OCI-LY7 (cell line): Measurements from ENCODE around the gene PRELP. TPM values are rescaled to one million over a fixed set of nuclear protein-coding genes. Genes with fewer than 3 reads are reported as not detected.

Experiments used
- BruUV-seq: library from RNA; stranded (reverse); fragments of 400-500 nt; replicated peaks from 2 replicates; lab custom pipeline; 2021; lab: Mats Ljungman, UMichigan
- CTCF ChIA-PET: fragments of 300-600 bp; sonication (Branson Sonifier 250); formaldehyde crosslinking; loops from one replicate; lab custom pipeline; 2022; ENCODE audit warnings: antibody characterized with exemption; ENCODE audit not compliant: unreplicated experiment; lab: Charles Lee
- POLR2A ChIA-PET: fragments of 300-600 bp; sonication (Branson Sonifier 250); formaldehyde crosslinking; loops from one replicate; lab custom pipeline; 2022; ENCODE audit warnings: antibody characterized with exemption; lab: Charles Lee
- DNase-seq: peaks from one replicate; pipeline ENCODE4 v3.0.0-alpha.2; 2015; ENCODE audit warnings: low spot score
- H2AFZ ChIP-seq: fragments of 200-600 bp; sonication (generic), shearing (Covaris generic); 2 replicates; pipeline ENCODE4 v1.6.1; 2014; ENCODE audit warnings: mild to moderate bottlenecking, antibody characterized with exemption, low read length, moderate library complexity
- H3K27ac ChIP-seq: fragments of 200-600 bp; sonication (generic); 2 replicates; pipeline ENCODE4 v1.5.1; 2014; ENCODE audit warnings: mixed run types, low read depth, mild to moderate bottlenecking, moderate library complexity, low read length, inconsistent platforms; ENCODE audit not compliant: poor library complexity, severe bottlenecking
- H3K36me3 ChIP-seq: fragments of 200-600 bp; sonication (generic); 2 replicates; pipeline ENCODE4 v1.6.1; 2014; ENCODE audit warnings: mild to moderate bottlenecking, antibody characterized with exemption, low read length, moderate library complexity, mixed read lengths; ENCODE audit not compliant: insufficient read depth
- H3K4me1 ChIP-seq: fragments of 200-600 bp; sonication (generic); 2 replicates; pipeline ENCODE4 v1.5.1; 2014; ENCODE audit warnings: mild to moderate bottlenecking, low read length; ENCODE audit not compliant: insufficient read depth, poor library complexity, severe bottlenecking
- H3K4me2 ChIP-seq: fragments of 200-600 bp; sonication (generic); 2 replicates; pipeline ENCODE4 v1.6.1; 2014; ENCODE audit warnings: mild to moderate bottlenecking, low read length
- H3K4me3 ChIP-seq: fragments of 200-600 bp; sonication (generic); 2 replicates; pipeline ENCODE4 v1.5.1; 2014; ENCODE audit warnings: mild to moderate bottlenecking, low read depth, low read length; ENCODE audit not compliant: poor library complexity, severe bottlenecking
- H3K79me2 ChIP-seq: fragments of 200-600 bp; sonication (generic); 2 replicates; pipeline ENCODE4 v1.6.1; 2016; ENCODE audit warnings: low read depth, mild to moderate bottlenecking, low read length, moderate library complexity, mixed read lengths; ENCODE audit not compliant: insufficient read depth
- H3K9me2 ChIP-seq: fragments of 200-600 bp; sonication (generic); 2 replicates; pipeline ENCODE4 v1.6.1; 2016; ENCODE audit warnings: mild to moderate bottlenecking, low read length, mixed read lengths; ENCODE audit not compliant: insufficient read depth
- H3K9me3 ChIP-seq: fragments of 200-600 bp; sonication (generic); 2 replicates; pipeline ENCODE4 v1.6.1; 2014; ENCODE audit warnings: mild to moderate bottlenecking, mixed run types, low read length, mixed read lengths
- H4K20me1 ChIP-seq: fragments of 200-600 bp; sonication (generic); 2 replicates; pipeline ENCODE4 v1.6.1; 2014; ENCODE audit warnings: mild to moderate bottlenecking, antibody characterized with exemption, low read length, moderate library complexity, mixed read lengths; ENCODE audit not compliant: insufficient read depth
- EZH2phosphoT487 ChIP-seq: fragments of 200-600 bp; sonication (generic); IDR thresholded peaks from 2 replicates; pipeline ENCODE4 v1.6.1; 2018; ENCODE audit warnings: low read depth, borderline replicate concordance, mild to moderate bottlenecking, mixed run types, antibody characterized with exemption, low read length, moderate library complexity, mixed read lengths
- intact Hi-C: fragments of 100-400 bp; cut with micrococcal nuclease; formaldehyde crosslinking; loops from one replicate; pipeline ENCODE4 v1.10.0; 2022; ENCODE audit not compliant: unreplicated experiment
- total RNA-seq, 2 experiments: library from RNA; depleted of rRNA in 1 of 2; stranded (reverse); fragments of >200 nt in 1 of 2; shearing (Covaris generic) in 1 of 2; gene quantifications; 2 replicates each; pipeline ENCODE4 v1.2.3, GENCODE V29; 2014 to 2022
- TF ChIP-seq, protein P1 (sequence below): fragments of 200-600 bp; sonication (generic); conservative IDR thresholded peaks from 2 replicates; pipeline ENCODE4 v1.5.1; 2014; ENCODE audit warnings: mild to moderate bottlenecking, antibody characterized with exemption, low read length, moderate library complexity, mixed read lengths

Gene PRELP
- total RNA-seq, 2 experiments from 2014 or later: not detected

DNA sequence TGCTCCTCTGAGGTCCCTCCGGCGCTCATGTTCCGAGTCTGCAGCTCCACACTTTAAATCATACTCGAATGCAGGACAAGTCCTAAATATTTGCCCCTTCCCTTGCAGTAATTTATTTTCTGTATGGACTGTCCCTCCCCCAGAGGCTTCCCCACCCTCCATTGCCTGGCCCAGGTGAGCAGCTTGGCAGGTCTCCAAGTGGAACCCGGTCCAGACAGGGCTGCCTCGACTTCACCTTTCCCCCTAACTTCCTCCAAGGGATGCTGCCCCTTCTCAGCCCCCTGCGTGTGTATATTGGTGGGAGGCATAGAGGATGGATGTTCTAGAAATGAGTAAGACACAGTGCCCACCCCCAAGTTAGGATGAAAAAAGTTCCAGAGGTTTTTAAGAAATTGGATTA is 12.9 kb downstream of the PRELP start:
- BruUV-seq: no TSS peak
- H2AFZ ChIP-seq: peak overlapping the region; percentile 86
- intact Hi-C loops: loop anchor here (5.0 kb wide), 1 partner anchor 46 kb away; no protein-coding TSS in a partner anchor
- no peak overlapping the region for H3K27ac ChIP-seq
- H3K4me1 ChIP-seq: peaks cover 11% of the 10 kb centered on the region
- POLR2A ChIA-PET: interaction anchor here (1.0 kb wide), 1 partner anchor 218 kb away, joined by 3 read pairs; no protein-coding TSS in a partner anchor
- H3K9me3 ChIP-seq: no peaks in the 10 kb centered on the region
- no peak for DNase-seq
- H3K4me3 ChIP-seq: no peak overlapping the region
- no peak overlapping the region for H3K4me2 ChIP-seq
- no peak for TF ChIP-seq EZH2phosphoT487
- TF ChIP-seq, protein P1, sequence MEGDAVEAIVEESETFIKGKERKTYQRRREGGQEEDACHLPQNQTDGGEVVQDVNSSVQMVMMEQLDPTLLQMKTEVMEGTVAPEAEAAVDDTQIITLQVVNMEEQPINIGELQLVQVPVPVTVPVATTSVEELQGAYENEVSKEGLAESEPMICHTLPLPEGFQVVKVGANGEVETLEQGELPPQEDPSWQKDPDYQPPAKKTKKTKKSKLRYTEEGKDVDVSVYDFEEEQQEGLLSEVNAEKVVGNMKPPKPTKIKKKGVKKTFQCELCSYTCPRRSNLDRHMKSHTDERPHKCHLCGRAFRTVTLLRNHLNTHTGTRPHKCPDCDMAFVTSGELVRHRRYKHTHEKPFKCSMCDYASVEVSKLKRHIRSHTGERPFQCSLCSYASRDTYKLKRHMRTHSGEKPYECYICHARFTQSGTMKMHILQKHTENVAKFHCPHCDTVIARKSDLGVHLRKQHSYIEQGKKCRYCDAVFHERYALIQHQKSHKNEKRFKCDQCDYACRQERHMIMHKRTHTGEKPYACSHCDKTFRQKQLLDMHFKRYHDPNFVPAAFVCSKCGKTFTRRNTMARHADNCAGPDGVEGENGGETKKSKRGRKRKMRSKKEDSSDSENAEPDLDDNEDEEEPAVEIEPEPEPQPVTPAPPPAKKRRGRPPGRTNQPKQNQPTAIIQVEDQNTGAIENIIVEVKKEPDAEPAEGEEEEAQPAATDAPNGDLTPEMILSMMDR: no peak
- no peaks in the 10 kb centered on the region for H3K79me2 ChIP-seq
- no peaks in the 10 kb centered on the region for H3K9me2 ChIP-seq
- H4K20me1 ChIP-seq: no peaks in the 10 kb centered on the region
- CTCF ChIA-PET: interaction anchor here (0.6 to 1.2 kb wide), 7 partner anchors 23 to 221 kb away, joined by 3 to 6 read pairs (median 3); no protein-coding TSS in a partner anchor
- H3K36me3 ChIP-seq: no peaks in the 10 kb centered on the region

DNA sequence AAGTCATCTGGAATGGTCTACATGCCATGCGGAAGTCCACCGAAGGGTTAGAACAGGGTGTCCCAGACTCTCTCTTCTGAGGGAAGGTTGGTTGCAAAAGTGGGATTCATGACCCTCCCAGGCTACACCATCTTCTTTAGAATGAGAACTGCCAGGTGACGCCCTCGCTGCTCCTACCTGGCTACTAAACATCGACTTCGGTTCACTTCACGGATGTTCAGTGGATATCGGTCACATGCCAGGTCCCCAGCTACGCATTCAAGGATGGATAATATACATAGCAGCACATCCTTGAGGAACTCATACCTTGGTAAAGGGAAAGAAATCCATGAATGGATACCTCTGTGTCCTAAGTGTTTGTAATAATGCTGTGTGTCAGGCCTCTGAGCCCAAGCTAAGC is 15.0 kb downstream of the PRELP start:
- no TSS peak for BruUV-seq
- H3K79me2 ChIP-seq: no peaks in the 10 kb centered on the region
- no peak for DNase-seq
- peaks cover 11% of the 10 kb centered on the region for H3K4me1 ChIP-seq
- no peaks in the 10 kb centered on the region for H3K9me3 ChIP-seq
- H3K4me2 ChIP-seq: no peak overlapping the region
- intact Hi-C loops: no loop called here
- H4K20me1 ChIP-seq: no peaks in the 10 kb centered on the region
- H2AFZ ChIP-seq: no peak overlapping the region
- no peak overlapping the region for H3K27ac ChIP-seq
- TF ChIP-seq, protein P1: no peak
- no peak for TF ChIP-seq EZH2phosphoT487
- no peak overlapping the region for H3K4me3 ChIP-seq
- CTCF ChIA-PET: no interaction called here
- POLR2A ChIA-PET: no interaction called here
- no peaks in the 10 kb centered on the region for H3K9me2 ChIP-seq
- H3K36me3 ChIP-seq: no peaks in the 10 kb centered on the region

DNA sequence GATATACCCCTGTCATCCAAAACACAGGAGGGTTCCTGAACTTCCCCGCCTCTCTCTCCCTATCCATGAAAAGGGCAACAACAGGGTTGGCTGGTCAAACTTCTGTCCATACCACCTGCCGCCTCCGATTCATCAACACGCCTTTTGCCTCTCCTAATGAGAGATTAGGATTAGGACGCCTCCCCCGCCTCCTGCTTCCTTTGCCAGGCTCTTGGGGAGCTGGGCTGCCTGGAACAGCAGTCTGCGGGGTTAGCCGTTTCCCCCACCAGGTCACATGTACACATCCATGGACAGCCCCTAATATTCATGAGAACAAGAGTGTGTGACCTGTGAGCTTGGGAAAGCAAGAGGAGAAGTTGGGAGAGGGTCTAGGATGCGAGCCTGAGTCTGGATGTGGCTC is 16.1 kb downstream of the PRELP start:
- Histone ChIP-seq H3K4me3 (no peak overlapping the region), H3K36me3 (no peaks in the 10 kb centered on the region), H2AFZ (no peak overlapping the region), H3K79me2 (no peaks in the 10 kb centered on the region), H3K4me2 (no peak overlapping the region), H3K4me1 (peaks cover 11% of the 10 kb centered on the region), H4K20me1 (no peaks in the 10 kb centered on the region), H3K9me2 (no peaks in the 10 kb centered on the region), H3K27ac (no peak overlapping the region), H3K9me3 (no peaks in the 10 kb centered on the region)
- POLR2A ChIA-PET: no interaction called here
- CTCF ChIA-PET: no interaction called here
- intact Hi-C loops: no loop called here
- no peak for DNase-seq
- no TSS peak for BruUV-seq
- TF ChIP-seq, protein P1: no peak
- TF ChIP-seq EZH2phosphoT487: no peak
